HCT116 (cell line): ENCODE data around the gene INPP4A.

Experiments
- EGR1 ChIP-seq: IDR thresholded peaks from 2 replicates; pipeline ENCODE4 v1.6.1; 2012; ENCODE audit warnings: low read depth
- EZH2 ChIP-seq: fragments of 200-600 bp; sonication (generic); IDR thresholded peaks from 2 replicates; pipeline ENCODE4 v1.6.1; 2017; ENCODE audit warnings: antibody characterized with exemption, mixed run types
- FOSL1 ChIP-seq: IDR thresholded peaks from 2 replicates; pipeline ENCODE4 v1.6.1; 2012; ENCODE audit warnings: low read depth
- JUND ChIP-seq: IDR thresholded peaks from 2 replicates; pipeline ENCODE4 v1.6.1; 2012
- POLR2A ChIP-seq: IDR thresholded peaks from 2 replicates; pipeline ENCODE4 v1.7.0; 2011; ENCODE audit warnings: borderline replicate concordance; ENCODE audit not compliant: insufficient read depth, insufficient read length; ENCODE audit errors: extremely low read depth
- POLR2AphosphoS5 ChIP-seq: IDR thresholded peaks from 2 replicates; pipeline ENCODE4 v1.6.1; 2011; ENCODE audit warnings: mild to moderate bottlenecking, low read depth, low read length, moderate library complexity
- RAD21 ChIP-seq: IDR thresholded peaks from 2 replicates; pipeline ENCODE4 v1.6.1; 2012; ENCODE audit warnings: low read depth, mild to moderate bottlenecking
- SIN3A ChIP-seq: IDR thresholded peaks from 2 replicates; pipeline ENCODE4 v1.6.1; 2012; ENCODE audit warnings: low read depth
- ZFX ChIP-seq: fragments of 450-650 bp; IDR thresholded peaks from 2 replicates; pipeline ENCODE4 v1.6.1; 2017
- TF ChIP-seq, protein P1 (sequence below), 3 experiments: fragments of 200-600 bp in 1 of 3; sonication (generic) in 1 of 3; IDR thresholded peaks in 2 of 3; conservative IDR thresholded peaks in 1 of 3; 2 replicates each; pipeline ENCODE4 v1.5.1; 2012 to 2017; ENCODE audit warnings: low read depth in 2 of 3, low read length in 2 of 3, antibody characterized with exemption in 1 of 3, borderline replicate concordance in 1 of 3, control low read depth in 1 of 3, mild to moderate bottlenecking in 1 of 3, mixed read lengths in 1 of 3, mixed run types in 1 of 3, moderate library complexity in 1 of 3; ENCODE audit not compliant: insufficient read depth in 1 of 3
- TF ChIP-seq, protein P2 (sequence below): IDR thresholded peaks from 2 replicates; pipeline ENCODE4 v1.6.1; 2012
- TF ChIP-seq, protein P3 (sequence below): IDR thresholded peaks from 2 replicates; pipeline ENCODE4 v1.6.1; 2012; ENCODE audit warnings: low read depth

DNA sequence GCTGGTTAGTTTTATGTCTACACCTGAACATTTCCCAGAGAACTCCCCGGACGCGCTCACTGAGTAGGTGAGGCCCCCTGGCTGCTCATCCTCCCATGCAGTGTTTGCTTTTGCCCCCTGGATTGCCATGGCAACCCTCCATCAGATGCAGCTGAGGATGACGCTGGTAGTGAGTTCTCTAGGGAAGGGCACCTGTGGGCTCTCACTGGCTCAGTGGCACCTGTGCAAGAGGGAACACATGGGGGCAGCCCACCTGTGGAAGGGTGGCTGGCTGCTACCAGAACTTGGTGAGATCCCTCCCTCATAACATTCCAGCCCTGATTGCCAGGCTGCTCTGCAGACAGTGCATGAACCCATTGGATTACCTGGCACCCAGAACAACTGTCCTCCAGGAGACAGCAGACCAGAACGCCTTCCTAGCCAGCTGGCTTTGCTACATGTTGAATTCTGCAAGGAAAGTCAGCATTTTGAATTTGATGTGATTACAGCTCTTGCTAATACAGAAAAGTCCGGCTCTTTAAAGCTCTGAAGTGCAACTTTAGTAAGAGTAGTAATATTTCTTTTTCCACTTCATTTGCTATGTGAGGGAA is 142.0 kb downstream of the INPP4A start:
- TF ChIP-seq POLR2AphosphoS5 (no peak), EZH2 (no peak), POLR2A (no peak), EGR1 (no peak), SIN3A (no peak), FOSL1 (no peak), ZFX (no peak), RAD21 (no peak), JUND (no peak)
- TF ChIP-seq, protein P1, sequence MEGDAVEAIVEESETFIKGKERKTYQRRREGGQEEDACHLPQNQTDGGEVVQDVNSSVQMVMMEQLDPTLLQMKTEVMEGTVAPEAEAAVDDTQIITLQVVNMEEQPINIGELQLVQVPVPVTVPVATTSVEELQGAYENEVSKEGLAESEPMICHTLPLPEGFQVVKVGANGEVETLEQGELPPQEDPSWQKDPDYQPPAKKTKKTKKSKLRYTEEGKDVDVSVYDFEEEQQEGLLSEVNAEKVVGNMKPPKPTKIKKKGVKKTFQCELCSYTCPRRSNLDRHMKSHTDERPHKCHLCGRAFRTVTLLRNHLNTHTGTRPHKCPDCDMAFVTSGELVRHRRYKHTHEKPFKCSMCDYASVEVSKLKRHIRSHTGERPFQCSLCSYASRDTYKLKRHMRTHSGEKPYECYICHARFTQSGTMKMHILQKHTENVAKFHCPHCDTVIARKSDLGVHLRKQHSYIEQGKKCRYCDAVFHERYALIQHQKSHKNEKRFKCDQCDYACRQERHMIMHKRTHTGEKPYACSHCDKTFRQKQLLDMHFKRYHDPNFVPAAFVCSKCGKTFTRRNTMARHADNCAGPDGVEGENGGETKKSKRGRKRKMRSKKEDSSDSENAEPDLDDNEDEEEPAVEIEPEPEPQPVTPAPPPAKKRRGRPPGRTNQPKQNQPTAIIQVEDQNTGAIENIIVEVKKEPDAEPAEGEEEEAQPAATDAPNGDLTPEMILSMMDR (IDR thresholded peaks at IDR 0.05 in 2 of 3, conservative IDR thresholded peaks at IDR 0.05 in 1 of 3; ENCODE audit: borderline replicate concordance in 1 of 3, insufficient read depth in 1 of 3, low read depth in 2 of 3, low read length in 2 of 3), result no peak
- TF ChIP-seq, protein P2, sequence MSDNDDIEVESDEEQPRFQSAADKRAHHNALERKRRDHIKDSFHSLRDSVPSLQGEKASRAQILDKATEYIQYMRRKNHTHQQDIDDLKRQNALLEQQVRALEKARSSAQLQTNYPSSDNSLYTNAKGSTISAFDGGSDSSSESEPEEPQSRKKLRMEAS, result no peak
- TF ChIP-seq, protein P3, sequence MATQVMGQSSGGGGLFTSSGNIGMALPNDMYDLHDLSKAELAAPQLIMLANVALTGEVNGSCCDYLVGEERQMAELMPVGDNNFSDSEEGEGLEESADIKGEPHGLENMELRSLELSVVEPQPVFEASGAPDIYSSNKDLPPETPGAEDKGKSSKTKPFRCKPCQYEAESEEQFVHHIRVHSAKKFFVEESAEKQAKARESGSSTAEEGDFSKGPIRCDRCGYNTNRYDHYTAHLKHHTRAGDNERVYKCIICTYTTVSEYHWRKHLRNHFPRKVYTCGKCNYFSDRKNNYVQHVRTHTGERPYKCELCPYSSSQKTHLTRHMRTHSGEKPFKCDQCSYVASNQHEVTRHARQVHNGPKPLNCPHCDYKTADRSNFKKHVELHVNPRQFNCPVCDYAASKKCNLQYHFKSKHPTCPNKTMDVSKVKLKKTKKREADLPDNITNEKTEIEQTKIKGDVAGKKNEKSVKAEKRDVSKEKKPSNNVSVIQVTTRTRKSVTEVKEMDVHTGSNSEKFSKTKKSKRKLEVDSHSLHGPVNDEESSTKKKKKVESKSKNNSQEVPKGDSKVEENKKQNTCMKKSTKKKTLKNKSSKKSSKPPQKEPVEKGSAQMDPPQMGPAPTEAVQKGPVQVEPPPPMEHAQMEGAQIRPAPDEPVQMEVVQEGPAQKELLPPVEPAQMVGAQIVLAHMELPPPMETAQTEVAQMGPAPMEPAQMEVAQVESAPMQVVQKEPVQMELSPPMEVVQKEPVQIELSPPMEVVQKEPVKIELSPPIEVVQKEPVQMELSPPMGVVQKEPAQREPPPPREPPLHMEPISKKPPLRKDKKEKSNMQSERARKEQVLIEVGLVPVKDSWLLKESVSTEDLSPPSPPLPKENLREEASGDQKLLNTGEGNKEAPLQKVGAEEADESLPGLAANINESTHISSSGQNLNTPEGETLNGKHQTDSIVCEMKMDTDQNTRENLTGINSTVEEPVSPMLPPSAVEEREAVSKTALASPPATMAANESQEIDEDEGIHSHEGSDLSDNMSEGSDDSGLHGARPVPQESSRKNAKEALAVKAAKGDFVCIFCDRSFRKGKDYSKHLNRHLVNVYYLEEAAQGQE, result no peak
